Prostate gland (tissue), 2 donors: ENCODE data around the gene FANCI.

ENCODE experiments used
- POLR2A ChIP-seq: fragments of 450-650 bp; IDR thresholded peaks from one replicate; pipeline ENCODE4 v1.6.1; 2016; ENCODE audit warnings: antibody characterized with exemption, mild to moderate bottlenecking
- TF ChIP-seq, protein P1 (sequence below), 4 experiments: fragments of 200-600 bp in 2 of 4; fragments of 450-650 bp in 2 of 4; sonication (generic) in 2 of 4; IDR thresholded peaks; 1 replicate in 3 of 4; 2 replicates in 1 of 4; pipeline ENCODE4 v1.5.1; 2016 to 2019; ENCODE audit warnings: antibody characterized with exemption in 4 of 4, mild to moderate bottlenecking in 2 of 4, moderate library complexity in 2 of 4

DNA sequence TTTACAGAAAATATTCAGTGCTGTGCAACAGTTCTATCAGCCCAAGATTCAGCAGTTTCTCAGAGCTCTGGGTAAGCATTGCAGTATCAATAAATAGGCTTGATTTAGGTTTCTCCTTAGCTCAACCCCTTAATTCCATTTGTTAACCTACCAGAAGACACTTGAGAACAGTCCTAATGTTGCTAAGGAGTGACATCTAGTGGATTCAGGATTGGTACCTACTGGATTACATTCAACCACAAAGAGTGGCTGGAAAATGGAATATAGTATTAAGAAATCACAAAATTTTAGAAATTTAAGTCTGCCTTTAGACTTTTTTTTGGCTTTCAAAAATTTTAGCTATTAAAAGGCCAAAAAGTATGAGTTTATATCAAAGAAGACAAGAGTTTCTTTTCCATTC lies 56.1 kb downstream of the FANCI start:
- TF ChIP-seq POLR2A: no peak
- TF ChIP-seq, protein P1, sequence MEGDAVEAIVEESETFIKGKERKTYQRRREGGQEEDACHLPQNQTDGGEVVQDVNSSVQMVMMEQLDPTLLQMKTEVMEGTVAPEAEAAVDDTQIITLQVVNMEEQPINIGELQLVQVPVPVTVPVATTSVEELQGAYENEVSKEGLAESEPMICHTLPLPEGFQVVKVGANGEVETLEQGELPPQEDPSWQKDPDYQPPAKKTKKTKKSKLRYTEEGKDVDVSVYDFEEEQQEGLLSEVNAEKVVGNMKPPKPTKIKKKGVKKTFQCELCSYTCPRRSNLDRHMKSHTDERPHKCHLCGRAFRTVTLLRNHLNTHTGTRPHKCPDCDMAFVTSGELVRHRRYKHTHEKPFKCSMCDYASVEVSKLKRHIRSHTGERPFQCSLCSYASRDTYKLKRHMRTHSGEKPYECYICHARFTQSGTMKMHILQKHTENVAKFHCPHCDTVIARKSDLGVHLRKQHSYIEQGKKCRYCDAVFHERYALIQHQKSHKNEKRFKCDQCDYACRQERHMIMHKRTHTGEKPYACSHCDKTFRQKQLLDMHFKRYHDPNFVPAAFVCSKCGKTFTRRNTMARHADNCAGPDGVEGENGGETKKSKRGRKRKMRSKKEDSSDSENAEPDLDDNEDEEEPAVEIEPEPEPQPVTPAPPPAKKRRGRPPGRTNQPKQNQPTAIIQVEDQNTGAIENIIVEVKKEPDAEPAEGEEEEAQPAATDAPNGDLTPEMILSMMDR (IDR thresholded peaks at IDR 0.05): peak in 2 of 4 experiments; percentile 25 to 38
